Vagina (tissue), 2 donors: ENCODE results near the gene OLFML2A. TPM values are rescaled to one million over a fixed set of nuclear protein-coding genes. Genes with fewer than 3 reads are reported as not detected.

Experiments used
- DNase-seq, 2 donors: peaks; one replicate each; pipeline ENCODE4 v3.0.0-alpha.2; 2017; ENCODE audit errors: extremely low spot score in 2 of 2
- H3K27ac ChIP-seq: fragments of 200-600 bp; sonication (generic); one replicate; pipeline ENCODE4 v1.5.1; 2019
- H3K27me3 ChIP-seq: fragments of 200-600 bp; sonication (generic); one replicate; pipeline ENCODE4 v1.5.1; 2019
- H3K36me3 ChIP-seq, 2 donors: fragments of 200-600 bp; sonication (generic); one replicate each; pipeline ENCODE4 v1.5.1; 2017 to 2019
- H3K4me1 ChIP-seq: fragments of 200-600 bp; sonication (generic); one replicate; pipeline ENCODE4 v1.5.1; 2019
- H3K4me3 ChIP-seq, 2 donors: fragments of 200-600 bp; sonication (generic); 1 replicate in 1 of 2; 2 replicates in 1 of 2; pipeline ENCODE4 v1.5.1; 2016 to 2019
- H3K9me3 ChIP-seq: fragments of 200-600 bp; sonication (generic); one replicate; pipeline ENCODE4 v1.5.1; 2019
- POLR2A ChIP-seq, 2 donors: fragments of 450-650 bp; IDR thresholded peaks; one replicate each; pipeline ENCODE4 v1.6.1; 2017; ENCODE audit warnings: antibody characterized with exemption in 2 of 2, mild to moderate bottlenecking in 2 of 2, moderate library complexity in 2 of 2
- POLR2AphosphoS5 ChIP-seq, 2 donors: sonication (generic); formaldehyde crosslinking; IDR thresholded peaks; one replicate each; pipeline ENCODE4 v1.9.0; 2017; ENCODE audit warnings: antibody characterized with exemption in 2 of 2, mild to moderate bottlenecking in 2 of 2, low read depth in 1 of 2; ENCODE audit not compliant: insufficient read depth in 1 of 2
- intact Hi-C: fragments of 100-400 bp; cut with DNase I; formaldehyde crosslinking; loops from one replicate; pipeline ENCODE4 v1.15.1; 2023
- total RNA-seq: library from RNA; depleted of rRNA; stranded (reverse); fragments of >200 nt; gene quantifications from one replicate; pipeline ENCODE4 v1.2.3, GENCODE V29; 2016
- TF ChIP-seq, protein P1 (sequence below), 3 experiments: fragments of 450-650 bp in 2 of 3; fragments of 200-600 bp in 1 of 3; sonication (generic) in 1 of 3; IDR thresholded peaks; one replicate each; pipeline ENCODE4 v1.5.1; 2017 to 2019; ENCODE audit warnings: antibody characterized with exemption in 3 of 3, mild to moderate bottlenecking in 2 of 3, moderate library complexity in 2 of 3

OLFML2A gene
- total RNA-seq, 1 donor from 2014 or later: 39.3 TPM

GRCh38 chr9:124759327-124759726, 17.6 kb upstream of the OLFML2A start:
- no peak for DNase-seq
- intact Hi-C loops: no loop called here
- Histone ChIP-seq H3K36me3 (no peaks in the 10 kb centered on the region), H3K27ac (no peak overlapping the region), H3K4me1 (no peaks in the 10 kb centered on the region), H3K9me3 (no peaks in the 10 kb centered on the region), H3K4me3 (no peak overlapping the region), H3K27me3 (no peaks in the 10 kb centered on the region)
- TF ChIP-seq POLR2AphosphoS5 (IDR thresholded peaks at IDR 0.05; ENCODE audit: insufficient read depth in 1 of 2, low read depth in 1 of 2): no peak
- no peak for TF ChIP-seq POLR2A (IDR thresholded peaks at IDR 0.05)
- TF ChIP-seq, protein P1, sequence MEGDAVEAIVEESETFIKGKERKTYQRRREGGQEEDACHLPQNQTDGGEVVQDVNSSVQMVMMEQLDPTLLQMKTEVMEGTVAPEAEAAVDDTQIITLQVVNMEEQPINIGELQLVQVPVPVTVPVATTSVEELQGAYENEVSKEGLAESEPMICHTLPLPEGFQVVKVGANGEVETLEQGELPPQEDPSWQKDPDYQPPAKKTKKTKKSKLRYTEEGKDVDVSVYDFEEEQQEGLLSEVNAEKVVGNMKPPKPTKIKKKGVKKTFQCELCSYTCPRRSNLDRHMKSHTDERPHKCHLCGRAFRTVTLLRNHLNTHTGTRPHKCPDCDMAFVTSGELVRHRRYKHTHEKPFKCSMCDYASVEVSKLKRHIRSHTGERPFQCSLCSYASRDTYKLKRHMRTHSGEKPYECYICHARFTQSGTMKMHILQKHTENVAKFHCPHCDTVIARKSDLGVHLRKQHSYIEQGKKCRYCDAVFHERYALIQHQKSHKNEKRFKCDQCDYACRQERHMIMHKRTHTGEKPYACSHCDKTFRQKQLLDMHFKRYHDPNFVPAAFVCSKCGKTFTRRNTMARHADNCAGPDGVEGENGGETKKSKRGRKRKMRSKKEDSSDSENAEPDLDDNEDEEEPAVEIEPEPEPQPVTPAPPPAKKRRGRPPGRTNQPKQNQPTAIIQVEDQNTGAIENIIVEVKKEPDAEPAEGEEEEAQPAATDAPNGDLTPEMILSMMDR (IDR thresholded peaks at IDR 0.05): no peak

DNA sequence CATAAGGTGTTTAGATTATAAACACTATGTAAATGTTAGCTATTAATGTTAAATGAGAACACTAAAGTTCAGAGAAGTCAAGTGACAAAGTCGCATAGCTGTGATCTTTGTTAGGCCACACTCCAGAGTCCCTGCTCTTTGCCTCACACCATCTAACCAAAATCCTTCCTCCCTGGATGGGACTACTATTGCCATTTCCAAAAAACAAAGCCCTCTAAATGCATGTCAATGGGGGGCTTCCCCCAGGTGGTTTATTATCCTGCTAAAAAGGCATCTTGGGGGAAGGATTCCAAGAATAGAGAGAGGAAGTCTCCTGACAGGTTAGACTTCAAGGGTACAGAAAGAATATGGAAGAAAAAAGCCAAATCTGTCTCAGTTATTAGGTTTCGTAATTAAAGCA, 16.2 kb upstream of the OLFML2A start:
- Histone ChIP-seq H3K4me1 (no peaks in the 10 kb centered on the region), H3K9me3 (no peaks in the 10 kb centered on the region), H3K36me3 (no peaks in the 10 kb centered on the region), H3K4me3 (no peak overlapping the region), H3K27me3 (no peaks in the 10 kb centered on the region), H3K27ac (no peak overlapping the region)
- TF ChIP-seq, protein P1 (IDR thresholded peaks at IDR 0.05): no peak
- TF ChIP-seq POLR2AphosphoS5 (IDR thresholded peaks at IDR 0.05; ENCODE audit: insufficient read depth in 1 of 2, low read depth in 1 of 2): no peak
- no peak for TF ChIP-seq POLR2A (IDR thresholded peaks at IDR 0.05)
- no peak for DNase-seq
- intact Hi-C loops: no loop called here

DNA sequence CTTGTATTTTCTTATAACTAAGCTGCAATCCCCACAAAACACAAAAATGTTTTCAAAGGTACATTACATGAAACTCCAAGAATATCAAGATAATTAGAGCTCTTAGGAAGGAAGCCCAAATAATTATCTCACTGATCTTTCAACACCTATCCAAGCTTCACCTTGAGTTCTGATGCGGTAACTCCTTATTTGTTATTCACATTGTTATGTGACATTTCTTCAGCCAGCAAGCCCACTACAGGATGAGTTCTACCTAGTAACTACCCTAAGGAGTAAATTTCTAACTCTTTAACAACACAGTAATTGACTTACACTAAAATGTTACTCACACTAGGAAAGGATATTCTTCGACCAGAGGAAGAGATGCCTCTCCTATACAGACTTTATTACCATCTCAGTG, 15.7 kb upstream of the OLFML2A start:
- intact Hi-C loops: no loop called here
- Histone ChIP-seq H3K4me1 (no peaks in the 10 kb centered on the region), H3K36me3 (no peaks in the 10 kb centered on the region), H3K9me3 (no peaks in the 10 kb centered on the region), H3K4me3 (no peak overlapping the region), H3K27me3 (no peaks in the 10 kb centered on the region), H3K27ac (no peak overlapping the region)
- TF ChIP-seq POLR2AphosphoS5 (IDR thresholded peaks at IDR 0.05; ENCODE audit: insufficient read depth in 1 of 2, low read depth in 1 of 2) (no peak), POLR2A (IDR thresholded peaks at IDR 0.05) (no peak)
- TF ChIP-seq, protein P1 (IDR thresholded peaks at IDR 0.05): no peak
- DNase-seq: no peak

DNA sequence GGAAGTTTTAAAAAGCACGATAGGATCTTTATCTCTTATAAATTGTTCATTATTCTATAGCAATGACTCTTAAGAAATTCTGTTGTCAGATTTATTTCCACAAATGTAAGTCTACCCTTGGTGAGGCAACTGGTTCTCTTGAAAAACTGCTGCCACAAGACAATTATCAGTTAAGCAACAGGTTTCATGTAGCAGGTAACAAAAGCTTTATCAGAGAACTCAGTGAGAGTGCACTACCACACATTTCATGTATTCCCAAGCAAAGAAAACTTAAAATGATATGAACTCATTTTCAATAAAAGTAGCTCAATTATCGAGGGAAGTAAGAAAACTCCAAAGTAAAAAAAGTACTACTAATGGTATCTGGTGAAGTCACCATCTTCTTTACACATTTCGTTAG, 15.2 kb upstream of the OLFML2A start:
- no peak overlapping the region for H3K27ac ChIP-seq
- intact Hi-C loops: no loop called here

GRCh38 chr9:124762633-124763032, 14.3 kb upstream of the OLFML2A start:
- Histone ChIP-seq H3K27ac (no peak overlapping the region), H3K36me3 (no peaks in the 10 kb centered on the region), H3K4me3 (no peak overlapping the region), H3K4me1 (no peaks in the 10 kb centered on the region), H3K9me3 (no peaks in the 10 kb centered on the region), H3K27me3 (no peaks in the 10 kb centered on the region)
- intact Hi-C loops: no loop called here
- no peak for TF ChIP-seq POLR2A (IDR thresholded peaks at IDR 0.05)
- TF ChIP-seq, protein P1 (IDR thresholded peaks at IDR 0.05): no peak
- TF ChIP-seq POLR2AphosphoS5 (IDR thresholded peaks at IDR 0.05; ENCODE audit: insufficient read depth in 1 of 2, low read depth in 1 of 2): no peak
- DNase-seq: no peak

More for the DNA sequence above, 15.2 kb upstream of the OLFML2A start:
- H3K9me3 ChIP-seq: no peaks in the 10 kb centered on the region
- no peaks in the 10 kb centered on the region for H3K36me3 ChIP-seq
- no peaks in the 10 kb centered on the region for H3K27me3 ChIP-seq
- no peak for DNase-seq
- H3K4me1 ChIP-seq: no peaks in the 10 kb centered on the region
- TF ChIP-seq, protein P1 (IDR thresholded peaks at IDR 0.05): no peak
- TF ChIP-seq POLR2AphosphoS5 (IDR thresholded peaks at IDR 0.05; ENCODE audit: insufficient read depth in 1 of 2, low read depth in 1 of 2) (no peak), POLR2A (IDR thresholded peaks at IDR 0.05) (no peak)
- no peak overlapping the region for H3K4me3 ChIP-seq
